ENCODE data around the gene MRLN. TPM values are rescaled to one million over a fixed set of nuclear protein-coding genes. Genes with fewer than 3 reads are reported as not detected.

The MRLN gene
- total and polyA plus RNA-seq, 10 of the 15 experiments (the other 5 are each of a cell fraction or from before 2014, with no cell fraction given): 0.19 TPM; not detected in 9

DNA sequence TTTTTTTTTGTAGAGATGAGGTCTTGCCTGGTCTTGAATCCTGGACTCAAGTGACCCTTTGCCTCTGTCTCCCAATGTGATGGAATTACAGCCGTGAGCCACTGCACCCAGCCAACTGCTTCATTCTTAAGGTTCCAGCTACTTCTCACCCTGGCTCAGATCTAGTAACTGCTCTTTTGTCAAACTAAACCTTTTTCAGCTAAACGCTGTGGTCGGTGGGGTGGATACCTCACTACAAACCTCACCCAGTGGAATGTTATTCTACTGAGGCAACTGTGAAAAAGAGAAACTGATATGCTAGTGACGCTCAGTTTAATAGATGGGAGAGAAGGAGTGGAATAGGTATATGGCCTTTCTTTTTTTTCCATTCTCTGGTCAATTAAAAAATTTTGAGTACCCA, 1.7 kb upstream of the MRLN start:
- TF ChIP-seq, protein P1, sequence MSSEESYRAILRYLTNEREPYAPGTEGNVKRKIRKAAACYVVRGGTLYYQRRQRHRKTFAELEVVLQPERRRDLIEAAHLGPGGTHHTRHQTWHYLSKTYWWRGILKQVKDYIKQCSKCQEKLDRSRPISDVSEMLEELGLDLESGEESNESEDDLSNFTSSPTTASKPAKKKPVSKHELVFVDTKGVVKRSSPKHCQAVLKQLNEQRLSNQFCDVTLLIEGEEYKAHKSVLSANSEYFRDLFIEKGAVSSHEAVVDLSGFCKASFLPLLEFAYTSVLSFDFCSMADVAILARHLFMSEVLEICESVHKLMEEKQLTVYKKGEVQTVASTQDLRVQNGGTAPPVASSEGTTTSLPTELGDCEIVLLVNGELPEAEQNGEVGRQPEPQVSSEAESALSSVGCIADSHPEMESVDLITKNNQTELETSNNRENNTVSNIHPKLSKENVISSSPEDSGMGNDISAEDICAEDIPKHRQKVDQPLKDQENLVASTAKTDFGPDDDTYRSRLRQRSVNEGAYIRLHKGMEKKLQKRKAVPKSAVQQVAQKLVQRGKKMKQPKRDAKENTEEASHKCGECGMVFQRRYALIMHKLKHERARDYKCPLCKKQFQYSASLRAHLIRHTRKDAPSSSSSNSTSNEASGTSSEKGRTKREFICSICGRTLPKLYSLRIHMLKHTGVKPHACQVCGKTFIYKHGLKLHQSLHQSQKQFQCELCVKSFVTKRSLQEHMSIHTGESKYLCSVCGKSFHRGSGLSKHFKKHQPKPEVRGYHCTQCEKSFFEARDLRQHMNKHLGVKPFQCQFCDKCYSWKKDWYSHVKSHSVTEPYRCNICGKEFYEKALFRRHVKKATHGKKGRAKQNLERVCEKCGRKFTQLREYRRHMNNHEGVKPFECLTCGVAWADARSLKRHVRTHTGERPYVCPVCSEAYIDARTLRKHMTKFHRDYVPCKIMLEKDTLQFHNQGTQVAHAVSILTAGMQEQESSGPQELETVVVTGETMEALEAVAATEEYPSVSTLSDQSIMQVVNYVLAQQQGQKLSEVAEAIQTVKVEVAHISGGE (CRISPR knock-in tag; IDR thresholded peaks at IDR 0.05): no peak
- no peak for TF ChIP-seq SMC3 (IDR thresholded peaks at IDR 0.05; ENCODE audit: borderline replicate concordance, low read length)
- no peak for TF ChIP-seq MYC (IDR thresholded peaks at IDR 0.05; ENCODE audit: insufficient read depth, insufficient read length, insufficient replicate concordance, low read length, severe bottlenecking)
- in situ Hi-C loops (cut with MboI) (no loop called here), intact Hi-C loops (cut with micrococcal nuclease; ENCODE audit: unreplicated experiment) (no loop called here)
- H3K79me2 ChIP-seq (ENCODE audit: control insufficient read depth, insufficient read depth, low read length): no peaks in the 10 kb centered on the region
- H3K4me1 ChIP-seq (ENCODE audit: control insufficient read depth, insufficient read depth, low read length): no peaks in the 10 kb centered on the region
- CTCF ChIA-PET: interaction anchor here (0.7 kb wide), 1 partner anchor 30 kb away, joined by 4 read pairs; no protein-coding TSS in a partner anchor
- POLR2A ChIA-PET: no interaction called here
- H3K9me3 ChIP-seq (replicated peaks; ENCODE audit: control insufficient read depth, insufficient read depth, low read length): no peaks in the 10 kb centered on the region
- BruUV-seq (replicated peaks): no TSS peak
- FAIRE-seq (no peak), ATAC-seq (no peak), DNase-seq (ENCODE audit: low read depth, low spot score) (no peak)
- no peaks in the 10 kb centered on the region for H3K36me3 ChIP-seq (ENCODE audit: control insufficient read depth in 2 of 2, insufficient read depth in 2 of 2, low read length in 1 of 2)
- no peaks in the 10 kb centered on the region for H4K20me1 ChIP-seq (ENCODE audit: control insufficient read depth, insufficient read depth)
- SMC1A ChIA-PET (ENCODE audit: uncharacterized antibody, unreplicated experiment): interaction anchor here (0.6 to 0.9 kb wide), 2 partner anchors 48 to 907 kb away, joined by 3 read pairs; no protein-coding TSS in a partner anchor
- peaks cover 0 to 2% of the 10 kb centered on the region in 2 experiments; a peak in 1 of 4 replicates for H3K27me3 ChIP-seq (replicated peaks in 1 of 2; ENCODE audit: control insufficient read depth in 2 of 2, insufficient read depth in 2 of 2, low read length in 1 of 2)
- H3K4me3 ChIP-seq: no peak overlapping the region
- RAD21 ChIA-PET (ENCODE audit: unreplicated experiment): no interaction called here
- no peak overlapping the region for H3K4me2 ChIP-seq (ENCODE audit: control insufficient read depth, insufficient read depth)
- 46% methylated on average over 4 of the region's 4 CpGs for WGBS (ENCODE audit: insufficient coverage, insufficient replicate concordance, low lambda C conversion rate, missing lambda C conversion rate)
- H3K9ac ChIP-seq (ENCODE audit: control insufficient read depth, insufficient read depth, low read length): no peak overlapping the region
- no peak overlapping the region for H3K27ac ChIP-seq (ENCODE audit: control insufficient read depth, insufficient read depth)
- no peak overlapping the region for H2AFZ ChIP-seq (ENCODE audit: control insufficient read depth, low read depth, low read length)

Data from GM12878 (cell line).